Ovary (tissue), 3 donors: ENCODE measurements around the gene STT3A.

Experiments used
- POLR2A ChIP-seq: fragments of 450-650 bp; IDR thresholded peaks from one replicate; pipeline ENCODE4 v1.6.1; 2017; ENCODE audit warnings: antibody characterized with exemption, mild to moderate bottlenecking, moderate library complexity
- TF ChIP-seq, protein P1 (sequence below), 3 donors: fragments of 450-650 bp in 2 of 3; fragments of 200-600 bp in 1 of 3; IDR thresholded peaks; one replicate each; pipeline versions ENCODE4 v1.5.1 to v1.8.0; 2016 to 2022; ENCODE audit warnings: antibody characterized with exemption in 3 of 3, mild to moderate bottlenecking in 1 of 3
- donor health status: DM: no; HTN: no; CAD: no.

DNA sequence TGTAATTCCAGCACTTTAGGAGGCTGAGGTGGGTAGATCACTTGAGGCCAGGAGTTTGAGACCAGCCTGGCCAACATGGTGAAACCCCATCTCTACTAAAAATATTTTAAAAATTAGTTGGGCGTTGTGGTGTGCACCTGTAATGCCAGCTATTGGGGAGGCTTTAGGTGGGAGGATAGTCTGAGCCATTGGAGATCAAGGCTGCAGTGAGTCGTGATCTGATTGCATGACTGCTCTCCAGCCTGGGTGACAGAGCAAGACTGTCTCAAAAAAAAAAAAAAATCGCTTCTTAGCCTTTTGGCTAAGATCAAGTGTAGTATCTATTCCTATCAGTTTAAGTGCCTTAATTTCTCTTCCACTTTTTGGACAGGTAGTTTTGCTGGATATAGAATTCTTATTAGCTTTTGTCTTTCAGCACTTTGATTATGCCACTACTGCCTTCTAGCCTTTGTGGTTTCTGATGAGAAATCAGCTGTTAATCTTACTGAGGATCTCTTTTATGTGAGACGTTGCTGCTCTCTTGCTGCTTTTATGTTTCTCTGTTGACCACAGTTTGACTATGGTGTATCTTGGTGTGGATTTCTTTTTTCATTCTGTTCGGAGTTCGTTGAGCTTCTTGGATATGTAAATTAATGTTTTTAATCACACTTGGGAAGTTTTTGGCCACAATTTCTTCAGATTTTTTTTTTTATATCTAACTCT lies 57.0 kb downstream of the STT3A start:
- TF ChIP-seq, protein P1, sequence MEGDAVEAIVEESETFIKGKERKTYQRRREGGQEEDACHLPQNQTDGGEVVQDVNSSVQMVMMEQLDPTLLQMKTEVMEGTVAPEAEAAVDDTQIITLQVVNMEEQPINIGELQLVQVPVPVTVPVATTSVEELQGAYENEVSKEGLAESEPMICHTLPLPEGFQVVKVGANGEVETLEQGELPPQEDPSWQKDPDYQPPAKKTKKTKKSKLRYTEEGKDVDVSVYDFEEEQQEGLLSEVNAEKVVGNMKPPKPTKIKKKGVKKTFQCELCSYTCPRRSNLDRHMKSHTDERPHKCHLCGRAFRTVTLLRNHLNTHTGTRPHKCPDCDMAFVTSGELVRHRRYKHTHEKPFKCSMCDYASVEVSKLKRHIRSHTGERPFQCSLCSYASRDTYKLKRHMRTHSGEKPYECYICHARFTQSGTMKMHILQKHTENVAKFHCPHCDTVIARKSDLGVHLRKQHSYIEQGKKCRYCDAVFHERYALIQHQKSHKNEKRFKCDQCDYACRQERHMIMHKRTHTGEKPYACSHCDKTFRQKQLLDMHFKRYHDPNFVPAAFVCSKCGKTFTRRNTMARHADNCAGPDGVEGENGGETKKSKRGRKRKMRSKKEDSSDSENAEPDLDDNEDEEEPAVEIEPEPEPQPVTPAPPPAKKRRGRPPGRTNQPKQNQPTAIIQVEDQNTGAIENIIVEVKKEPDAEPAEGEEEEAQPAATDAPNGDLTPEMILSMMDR (IDR thresholded peaks at IDR 0.05): no peak
- TF ChIP-seq POLR2A: no peak
